PC-9 (cell line): ENCODE measurements around the gene TSPAN3. TPM values are rescaled to one million over a fixed set of nuclear protein-coding genes. Genes with fewer than 3 reads are reported as not detected.

ENCODE experiments used
- BruUV-seq: library from RNA; stranded (reverse); fragments of 400-500 nt; replicated peaks from 2 replicates; lab custom pipeline; 2021; lab: Mats Ljungman, UMichigan
- CTCF ChIA-PET: fragments of 300-600 bp; sonication (Branson Sonifier 250); formaldehyde crosslinking; loops from one replicate; lab custom pipeline; 2022; ENCODE audit warnings: antibody characterized with exemption; lab: Charles Lee
- POLR2A ChIA-PET: fragments of 300-600 bp; sonication (Branson Sonifier 250); formaldehyde crosslinking; loops from one replicate; lab custom pipeline; 2022; ENCODE audit warnings: antibody characterized with exemption; ENCODE audit not compliant: unreplicated experiment; lab: Charles Lee
- DNase-seq, 2 experiments: peaks; one replicate each; pipeline versions ENCODE4 v3.0.0 to v3.0.0-alpha.2; 2015 to 2022; ENCODE audit warnings: mixed read lengths in 1 of 2
- H2AFZ ChIP-seq: fragments of 200-600 bp; sonication (generic); 2 replicates; pipeline ENCODE4 v1.8.1; 2017; ENCODE audit warnings: antibody characterized with exemption
- H3F3A ChIP-seq: fragments of 200-600 bp; sonication (generic); 2 replicates; pipeline ENCODE4 v1.8.1; 2017; ENCODE audit warnings: antibody characterized with exemption, mild to moderate bottlenecking, low read depth; ENCODE audit not compliant: insufficient read depth
- H3K27ac ChIP-seq: fragments of 200-600 bp; sonication (generic); 2 replicates; pipeline ENCODE4 v1.6.1; 2016; ENCODE audit warnings: mixed run types
- H3K27me3 ChIP-seq: fragments of 200-600 bp; sonication (generic); 2 replicates; pipeline ENCODE4 v1.6.1; 2016; ENCODE audit warnings: low read depth, mixed run types; ENCODE audit not compliant: insufficient read depth
- H3K36me3 ChIP-seq: fragments of 200-600 bp; sonication (generic); 2 replicates; pipeline ENCODE4 v1.6.1; 2016; ENCODE audit warnings: low read depth, mixed run types
- H3K4me1 ChIP-seq: fragments of 200-600 bp; sonication (generic); replicated peaks from 2 replicates; pipeline ENCODE4 v1.6.1; 2016; ENCODE audit warnings: mixed run types; ENCODE audit not compliant: insufficient read depth
- H3K4me2 ChIP-seq: fragments of 200-600 bp; sonication (generic); 2 replicates; pipeline ENCODE4 v1.6.1; 2017; ENCODE audit warnings: mixed run types
- H3K4me3 ChIP-seq: fragments of 200-600 bp; sonication (generic); 2 replicates; pipeline ENCODE4 v1.6.1; 2016; ENCODE audit warnings: mixed run types
- H3K79me2 ChIP-seq: fragments of 200-600 bp; sonication (generic); 2 replicates; pipeline ENCODE4 v1.6.1; 2017; ENCODE audit warnings: low read depth, mixed run types
- H3K9me2 ChIP-seq: fragments of 200-600 bp; sonication (generic); 2 replicates; pipeline ENCODE4 v1.8.1; 2017; ENCODE audit warnings: mild to moderate bottlenecking; ENCODE audit not compliant: insufficient read depth
- H3K9me3 ChIP-seq: fragments of 200-600 bp; sonication (generic); 2 replicates; pipeline ENCODE4 v1.8.1; 2016; ENCODE audit warnings: low read depth; ENCODE audit not compliant: insufficient read depth
- H4K20me1 ChIP-seq: fragments of 200-600 bp; sonication (generic); 2 replicates; pipeline ENCODE4 v1.8.1; 2017; ENCODE audit not compliant: insufficient read depth
- EZH2 ChIP-seq: fragments of 200-600 bp; sonication (generic); IDR thresholded peaks from 2 replicates; pipeline ENCODE4 v1.8.0; 2017; ENCODE audit warnings: antibody characterized with exemption, low read depth
- intact Hi-C: fragments of 100-400 bp; cut with micrococcal nuclease; formaldehyde crosslinking; loops from one replicate; pipeline ENCODE4 v1.10.0; 2022; ENCODE audit not compliant: unreplicated experiment
- total RNA-seq: library from RNA; stranded (reverse); gene quantifications from 2 replicates; pipeline ENCODE4 v1.2.3, GENCODE V29; 2021
- TF ChIP-seq, protein P1 (sequence below): fragments of 200-600 bp; sonication (generic); conservative IDR thresholded peaks from 2 replicates; pipeline ENCODE4 v1.6.1; 2017; ENCODE audit warnings: mixed run types, antibody characterized with exemption, mild to moderate bottlenecking, moderate library complexity

TSPAN3 gene
- total RNA-seq, 1 experiment from 2014 or later: 151 TPM

DNA sequence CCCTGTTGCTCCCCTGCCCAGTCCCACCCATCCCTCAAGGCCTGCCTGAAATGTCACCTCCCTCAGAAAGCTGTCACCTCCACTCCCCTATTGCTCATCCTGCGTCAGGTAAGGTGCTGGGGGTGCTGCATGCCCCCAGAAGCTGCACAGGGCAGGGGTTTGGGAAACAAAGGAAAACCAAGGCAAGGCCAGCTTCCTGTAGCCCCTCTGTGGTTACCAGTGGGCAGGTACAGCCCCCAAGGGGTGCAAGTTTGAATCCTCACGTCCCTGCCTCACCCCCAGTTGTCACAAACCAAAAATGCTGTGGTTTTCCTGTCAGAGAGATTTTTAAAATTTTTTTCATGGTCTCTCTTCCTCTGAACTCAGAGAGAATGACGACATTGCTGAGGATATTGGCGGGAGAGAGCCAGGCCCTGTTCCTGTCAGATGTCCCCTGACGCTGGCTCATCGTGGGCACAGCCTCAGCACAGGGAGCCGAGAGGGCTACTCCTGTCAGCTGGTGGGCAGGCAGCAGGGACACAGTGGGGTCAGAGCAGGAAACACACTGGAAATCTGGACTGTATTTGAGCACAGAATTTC, 49.0 kb downstream of the TSPAN3 start:
- no TSS peak for BruUV-seq
- Histone ChIP-seq H3K36me3 (no peaks in the 10 kb centered on the region), H3K79me2 (no peaks in the 10 kb centered on the region), H3K4me3 (no peak overlapping the region), H3K9me2 (no peaks in the 10 kb centered on the region), H3K4me2 (no peak overlapping the region), H2AFZ (no peak overlapping the region), H3F3A (no peaks in the 10 kb centered on the region), H3K27ac (no peak overlapping the region), H3K27me3 (no peaks in the 10 kb centered on the region), H3K9me3 (no peaks in the 10 kb centered on the region), H4K20me1 (no peaks in the 10 kb centered on the region), H3K4me1 (no peaks in the 10 kb centered on the region)
- no peak for DNase-seq
- ChIA-PET POLR2A (no interaction called here), CTCF (interaction anchor here (0.6 kb wide), 1 partner anchor 1086 kb away, joined by 3 read pairs; no protein-coding TSS in a partner anchor)
- TF ChIP-seq EZH2: no peak
- TF ChIP-seq, protein P1, sequence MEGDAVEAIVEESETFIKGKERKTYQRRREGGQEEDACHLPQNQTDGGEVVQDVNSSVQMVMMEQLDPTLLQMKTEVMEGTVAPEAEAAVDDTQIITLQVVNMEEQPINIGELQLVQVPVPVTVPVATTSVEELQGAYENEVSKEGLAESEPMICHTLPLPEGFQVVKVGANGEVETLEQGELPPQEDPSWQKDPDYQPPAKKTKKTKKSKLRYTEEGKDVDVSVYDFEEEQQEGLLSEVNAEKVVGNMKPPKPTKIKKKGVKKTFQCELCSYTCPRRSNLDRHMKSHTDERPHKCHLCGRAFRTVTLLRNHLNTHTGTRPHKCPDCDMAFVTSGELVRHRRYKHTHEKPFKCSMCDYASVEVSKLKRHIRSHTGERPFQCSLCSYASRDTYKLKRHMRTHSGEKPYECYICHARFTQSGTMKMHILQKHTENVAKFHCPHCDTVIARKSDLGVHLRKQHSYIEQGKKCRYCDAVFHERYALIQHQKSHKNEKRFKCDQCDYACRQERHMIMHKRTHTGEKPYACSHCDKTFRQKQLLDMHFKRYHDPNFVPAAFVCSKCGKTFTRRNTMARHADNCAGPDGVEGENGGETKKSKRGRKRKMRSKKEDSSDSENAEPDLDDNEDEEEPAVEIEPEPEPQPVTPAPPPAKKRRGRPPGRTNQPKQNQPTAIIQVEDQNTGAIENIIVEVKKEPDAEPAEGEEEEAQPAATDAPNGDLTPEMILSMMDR: no peak
- intact Hi-C loops: loop anchor here (5.0 kb wide), 1 partner anchor 120 kb away; no protein-coding TSS in a partner anchor

DNA sequence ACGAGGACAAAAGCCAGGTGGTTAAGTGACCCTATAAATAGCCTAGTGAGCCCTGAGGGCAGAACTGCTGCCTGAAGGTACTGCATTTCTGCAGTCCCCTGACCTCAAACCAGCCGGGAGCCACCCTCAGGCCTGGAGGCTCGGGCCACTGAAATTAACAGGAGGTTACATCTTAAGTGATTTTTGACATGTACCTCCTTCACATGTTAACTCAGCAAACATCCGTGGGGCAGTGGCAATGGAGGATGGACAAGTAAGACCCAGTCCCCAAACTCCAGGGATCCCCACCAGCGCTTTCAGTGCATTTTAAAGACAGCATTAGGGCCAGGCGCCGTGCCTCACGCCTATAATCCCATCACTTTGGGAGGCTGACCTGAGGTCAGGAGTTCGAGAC, 49.8 kb downstream of the TSPAN3 start:
- H3K79me2 ChIP-seq: no peaks in the 10 kb centered on the region
- no peaks in the 10 kb centered on the region for H3K27me3 ChIP-seq
- TF ChIP-seq, protein P1: no peak
- TF ChIP-seq EZH2: no peak
- H3K9me3 ChIP-seq: no peaks in the 10 kb centered on the region
- no peaks in the 10 kb centered on the region for H3K9me2 ChIP-seq
- POLR2A ChIA-PET: no interaction called here
- BruUV-seq: no TSS peak
- H3F3A ChIP-seq: no peaks in the 10 kb centered on the region
- no peak overlapping the region for H3K27ac ChIP-seq
- intact Hi-C loops: loop anchor here (5.0 kb wide), 1 partner anchor 119 kb away; no protein-coding TSS in a partner anchor
- H3K4me1 ChIP-seq: no peaks in the 10 kb centered on the region
- no peak overlapping the region for H3K4me3 ChIP-seq
- no peak for DNase-seq
- no peaks in the 10 kb centered on the region for H4K20me1 ChIP-seq
- H3K36me3 ChIP-seq: no peaks in the 10 kb centered on the region
- no peak overlapping the region for H2AFZ ChIP-seq
- CTCF ChIA-PET: interaction anchor here (0.7 kb wide), 1 partner anchor 830 kb away, joined by 7 read pairs; no protein-coding TSS in a partner anchor
- H3K4me2 ChIP-seq: no peak overlapping the region

DNA sequence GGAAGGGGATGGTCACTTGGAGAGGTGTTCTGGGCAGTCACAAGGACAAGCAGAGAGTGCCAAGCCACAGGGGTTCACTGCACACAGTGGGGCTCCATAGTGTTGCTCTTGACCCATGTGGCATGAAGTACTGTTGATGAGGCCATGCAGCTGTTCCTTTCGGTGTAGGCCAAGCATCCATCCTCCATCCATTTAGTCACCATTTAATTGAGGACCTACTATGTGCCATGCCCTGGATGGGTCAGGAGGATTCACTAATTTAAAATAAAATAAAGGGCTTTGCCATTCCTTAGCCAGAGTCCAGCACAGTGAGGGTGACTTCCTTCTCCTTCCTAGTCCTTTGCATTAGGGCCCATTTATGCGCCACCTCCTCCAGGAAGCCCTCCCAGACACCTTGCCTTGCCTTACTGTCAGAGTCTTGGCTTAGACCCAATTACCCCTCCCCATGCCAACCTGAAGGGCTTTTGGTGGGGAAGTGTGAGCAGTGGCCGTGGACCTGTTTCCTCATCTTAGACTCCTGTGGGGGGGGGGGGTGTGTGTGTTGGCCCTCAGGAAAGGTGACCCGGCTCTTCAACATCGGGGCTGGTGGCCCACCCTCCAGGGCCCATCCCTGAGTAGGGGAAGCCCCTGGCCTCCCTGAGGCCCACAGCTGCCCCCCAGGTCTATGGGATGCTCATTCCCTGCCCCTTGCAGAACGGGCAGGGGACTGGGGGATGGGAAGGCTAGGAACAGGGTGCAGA, 50.4 kb downstream of the TSPAN3 start:
- no TSS peak for BruUV-seq
- intact Hi-C loops: loop anchor here (5.0 kb wide), 1 partner anchor 118 kb away; no protein-coding TSS in a partner anchor

More for the DNA sequence above, 50.4 kb downstream of the TSPAN3 start:
- TF ChIP-seq EZH2: no peak
- TF ChIP-seq, protein P1: no peak
- no peaks in the 10 kb centered on the region for H3F3A ChIP-seq
- H3K27me3 ChIP-seq: no peaks in the 10 kb centered on the region
- no peaks in the 10 kb centered on the region for H3K79me2 ChIP-seq
- H4K20me1 ChIP-seq: no peaks in the 10 kb centered on the region
- H3K4me3 ChIP-seq: no peak overlapping the region
- no peaks in the 10 kb centered on the region for H3K9me2 ChIP-seq
- no peak for DNase-seq
- no peak overlapping the region for H3K27ac ChIP-seq
- no peaks in the 10 kb centered on the region for H3K36me3 ChIP-seq
- no peak overlapping the region for H3K4me2 ChIP-seq
- H3K4me1 ChIP-seq: no peaks in the 10 kb centered on the region
- ChIA-PET CTCF (interaction anchor here (0.7 kb wide), 1 partner anchor 829 kb away, joined by 7 read pairs; no protein-coding TSS in a partner anchor), POLR2A (no interaction called here)
- no peak overlapping the region for H2AFZ ChIP-seq
- H3K9me3 ChIP-seq: no peaks in the 10 kb centered on the region
